Body of pancreas (tissue), 4 donors: ENCODE results near the gene DHRS12. TPM values are rescaled to one million over a fixed set of nuclear protein-coding genes. Genes with fewer than 3 reads are reported as not detected.

Source experiments
- ATAC-seq: fragments of 150-250 bp; one replicate; pipeline ENCODE4 v1.9.1; 2016
- DNase-seq, 4 donors: peaks; one replicate each; pipeline ENCODE4 v3.0.0-alpha.2; 2019
- H3K27ac ChIP-seq, 4 donors: fragments of 200-600 bp; sonication (generic); 1 replicate in 3 of 4; 2 replicates in 1 of 4; pipeline versions ENCODE4 v1.5.1 to v1.6.1; 2016 to 2019; ENCODE audit warnings: mild to moderate bottlenecking in 1 of 4, mixed read lengths in 1 of 4, moderate library complexity in 1 of 4
- H3K27me3 ChIP-seq, 2 donors: fragments of 200-600 bp; sonication (generic); one replicate each; pipeline ENCODE4 v1.6.0; 2016; ENCODE audit warnings: mild to moderate bottlenecking in 1 of 2
- H3K36me3 ChIP-seq, 2 donors: fragments of 200-600 bp; sonication (generic); replicated peaks in 1 of 2; 2 replicates each; pipeline ENCODE4 v1.5.1; 2016; ENCODE audit warnings: low read depth in 2 of 2; ENCODE audit not compliant: insufficient read depth in 1 of 2
- H3K4me1 ChIP-seq: fragments of 200-600 bp; sonication (generic); one replicate; pipeline ENCODE4 v1.6.0; 2016
- H3K4me3 ChIP-seq, 2 donors: fragments of 200-600 bp; sonication (generic); 1 replicate in 1 of 2; 2 replicates in 1 of 2; pipeline ENCODE4 v1.5.1; 2016 to 2019
- H3K9me3 ChIP-seq, 3 donors: fragments of 200-600 bp; sonication (generic); 1 replicate in 2 of 3; 2 replicates in 1 of 3; pipeline ENCODE4 v1.5.1; 2016
- POLR2A ChIP-seq, 3 donors: fragments of 450-650 bp; IDR thresholded peaks; one replicate each; pipeline ENCODE4 v1.6.1; 2016; ENCODE audit warnings: antibody characterized with exemption in 3 of 3, mild to moderate bottlenecking in 2 of 3
- WGBS, 2 donors: methylation state at CpG; one replicate each; pipeline ENCODE4 v1.1.5; 2017; 5-methylcytosine and 5-hydroxymethylcytosine counted together
- intact Hi-C: fragments of 100-400 bp; cut with DNase I; formaldehyde crosslinking; loops from one replicate; pipeline ENCODE4 v1.15.1; 2023
- total RNA-seq, 2 donors: library from RNA; depleted of rRNA; stranded (reverse); fragments of >200 nt; gene quantifications; one replicate each; pipeline ENCODE4 v1.1.0, GENCODE V29; 2016
- TF ChIP-seq, protein P1 (sequence below), 7 experiments: fragments of 450-650 bp in 4 of 7; fragments of 200-600 bp in 3 of 7; sonication (generic) in 3 of 7; IDR thresholded peaks; one replicate each; pipeline ENCODE4 v1.5.1; 2016 to 2019; ENCODE audit warnings: antibody characterized with exemption in 7 of 7

Gene DHRS12
- total RNA-seq, 2 donors from 2014 or later: 4.0 to 38.7 TPM

- Histone ChIP-seq H3K4me3 (no peak overlapping the region), H3K4me1 (no peaks in the 10 kb centered on the region), H3K36me3 (no peaks in the 10 kb centered on the region), H3K9me3 (no peaks in the 10 kb centered on the region), H3K27me3 (no peaks in the 10 kb centered on the region), H3K27ac (no peak overlapping the region)
- intact Hi-C loops: no loop called here
- no peak for ATAC-seq
- no peak for DNase-seq
- TF ChIP-seq POLR2A (IDR thresholded peaks at IDR 0.05): no peak
- TF ChIP-seq, protein P1, sequence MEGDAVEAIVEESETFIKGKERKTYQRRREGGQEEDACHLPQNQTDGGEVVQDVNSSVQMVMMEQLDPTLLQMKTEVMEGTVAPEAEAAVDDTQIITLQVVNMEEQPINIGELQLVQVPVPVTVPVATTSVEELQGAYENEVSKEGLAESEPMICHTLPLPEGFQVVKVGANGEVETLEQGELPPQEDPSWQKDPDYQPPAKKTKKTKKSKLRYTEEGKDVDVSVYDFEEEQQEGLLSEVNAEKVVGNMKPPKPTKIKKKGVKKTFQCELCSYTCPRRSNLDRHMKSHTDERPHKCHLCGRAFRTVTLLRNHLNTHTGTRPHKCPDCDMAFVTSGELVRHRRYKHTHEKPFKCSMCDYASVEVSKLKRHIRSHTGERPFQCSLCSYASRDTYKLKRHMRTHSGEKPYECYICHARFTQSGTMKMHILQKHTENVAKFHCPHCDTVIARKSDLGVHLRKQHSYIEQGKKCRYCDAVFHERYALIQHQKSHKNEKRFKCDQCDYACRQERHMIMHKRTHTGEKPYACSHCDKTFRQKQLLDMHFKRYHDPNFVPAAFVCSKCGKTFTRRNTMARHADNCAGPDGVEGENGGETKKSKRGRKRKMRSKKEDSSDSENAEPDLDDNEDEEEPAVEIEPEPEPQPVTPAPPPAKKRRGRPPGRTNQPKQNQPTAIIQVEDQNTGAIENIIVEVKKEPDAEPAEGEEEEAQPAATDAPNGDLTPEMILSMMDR (IDR thresholded peaks at IDR 0.05): no peak
- WGBS, 2 donors: 86 to 89% methylated on average over 8 of the region's 8 CpGs
Measured at GRCh38 chr13:51828730-51829567, 25.0 kb upstream of the DHRS12 start.

- H3K9me3 ChIP-seq: no peaks in the 10 kb centered on the region
- DNase-seq (no peak), ATAC-seq (no peak)
- no peaks in the 10 kb centered on the region for H3K27me3 ChIP-seq
- intact Hi-C loops: no loop called here
- no peaks in the 10 kb centered on the region for H3K4me1 ChIP-seq
- TF ChIP-seq POLR2A (IDR thresholded peaks at IDR 0.05): no peak
- TF ChIP-seq, protein P1 (IDR thresholded peaks at IDR 0.05): no peak
- no peak overlapping the region for H3K4me3 ChIP-seq
- H3K36me3 ChIP-seq: no peaks in the 10 kb centered on the region
- 61 to 70% methylated on average over 4 of the region's 4 CpGs for WGBS, 2 donors
- H3K27ac ChIP-seq: no peak overlapping the region
Measured at GRCh38 chr13:51827254-51827653, 23.3 kb upstream of the DHRS12 start.

DNA sequence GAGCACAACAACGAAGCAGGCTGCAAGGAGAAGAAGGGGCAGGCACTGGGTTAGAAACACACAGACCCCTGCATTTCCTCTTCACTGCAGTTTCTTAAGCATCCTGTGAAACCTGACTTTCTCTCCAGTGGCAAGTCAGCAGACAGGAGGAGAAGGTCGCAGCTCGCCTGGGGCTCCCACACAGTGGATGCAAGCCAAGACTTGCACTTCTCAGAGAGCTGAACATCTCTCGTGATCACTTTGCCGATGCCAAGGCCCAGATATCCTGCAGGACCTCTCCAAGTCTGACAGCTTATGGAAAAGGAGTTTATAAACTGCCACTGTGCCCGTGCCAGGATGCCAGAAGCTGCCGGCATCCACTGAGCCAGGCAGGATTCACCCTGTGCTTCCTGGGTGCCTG lies 22.6 kb upstream of the DHRS12 start:
- ATAC-seq (no peak), DNase-seq (no peak)
- intact Hi-C loops: no loop called here
- TF ChIP-seq POLR2A (IDR thresholded peaks at IDR 0.05): no peak
- TF ChIP-seq, protein P1 (IDR thresholded peaks at IDR 0.05): no peak
- no peaks in the 10 kb centered on the region for H3K36me3 ChIP-seq
- WGBS, 2 donors: 53 to 70% methylated on average over 4 to 7 of the region's 7 CpGs
- no peaks in the 10 kb centered on the region for H3K27me3 ChIP-seq
- H3K9me3 ChIP-seq: no peaks in the 10 kb centered on the region
- H3K27ac ChIP-seq: no peak overlapping the region
- H3K4me1 ChIP-seq: no peaks in the 10 kb centered on the region
- H3K4me3 ChIP-seq: no peak overlapping the region

DNA sequence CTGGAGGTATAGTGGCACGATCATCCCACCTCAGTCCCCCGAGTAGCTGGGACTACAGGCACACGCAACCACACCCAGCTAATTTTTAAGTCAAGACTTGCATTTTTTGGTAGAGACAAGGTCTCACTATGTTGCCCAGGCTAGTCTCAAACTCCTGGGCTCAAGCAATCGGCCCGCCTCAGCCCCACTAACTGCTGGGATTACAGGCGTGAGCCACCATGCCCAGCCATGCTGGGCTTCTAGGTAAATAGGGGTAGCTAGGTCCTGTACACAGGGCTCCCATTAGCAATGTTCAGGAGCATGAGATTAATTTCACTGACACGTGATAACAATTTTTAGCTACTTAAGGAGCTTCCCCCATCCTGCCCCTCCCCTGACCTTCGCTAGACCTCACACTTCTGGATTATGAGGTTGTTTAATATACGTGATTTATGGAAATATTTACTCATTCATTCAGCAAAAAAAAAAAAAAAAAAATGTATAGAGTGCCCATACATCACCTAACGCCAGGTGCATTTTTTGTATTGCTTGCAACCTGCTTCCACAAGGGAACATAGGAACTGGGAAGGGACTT lies 21.8 kb upstream of the DHRS12 start:
- intact Hi-C loops: no loop called here
- no peaks in the 10 kb centered on the region for H3K27me3 ChIP-seq
- no peaks in the 10 kb centered on the region for H3K9me3 ChIP-seq
- H3K36me3 ChIP-seq: no peaks in the 10 kb centered on the region
- no peaks in the 10 kb centered on the region for H3K4me1 ChIP-seq
- 89 to 90% methylated on average over 10 of the region's 10 CpGs for whole genome bisulfite sequencing, 2 donors
- TF ChIP-seq, protein P1 (IDR thresholded peaks at IDR 0.05): no peak
- no peak for TF ChIP-seq POLR2A (IDR thresholded peaks at IDR 0.05)
- ATAC-seq (no peak), DNase-seq (no peak)
- H3K27ac ChIP-seq: no peak overlapping the region
- H3K4me3 ChIP-seq: no peak overlapping the region
